HUES6 (cell line): ENCODE measurements around the gene GAL.

ENCODE experiments used
- H3K27ac ChIP-seq: 2 replicates; pipeline ENCODE4 v1.7.0; 2013; ENCODE audit warnings: low read depth, mild to moderate bottlenecking, low read length, inconsistent platforms
- H3K27me3 ChIP-seq: 2 replicates; pipeline ENCODE4 v1.6.1; 2013; ENCODE audit warnings: low read length; ENCODE audit not compliant: control insufficient read depth, insufficient read depth
- H3K36me3 ChIP-seq: 2 replicates; pipeline ENCODE4 v1.6.1; 2013; ENCODE audit warnings: low read length; ENCODE audit not compliant: control insufficient read depth, insufficient read depth
- H3K4me1 ChIP-seq: 2 replicates; pipeline ENCODE4 v1.6.1; 2013; ENCODE audit warnings: low read length; ENCODE audit not compliant: control insufficient read depth, insufficient read depth
- H3K4me3 ChIP-seq: 2 replicates; pipeline ENCODE4 v1.5.1; 2013; ENCODE audit warnings: low read depth, low read length
- H3K9ac ChIP-seq: one replicate; pipeline ENCODE4 v1.6.1; 2013; ENCODE audit warnings: mild to moderate bottlenecking, low read length
- H3K9me3 ChIP-seq: 2 replicates; pipeline ENCODE4 v1.6.1; 2013; ENCODE audit warnings: low read depth, low read length; ENCODE audit not compliant: control insufficient read depth, insufficient read depth

Gene GAL

DNA sequence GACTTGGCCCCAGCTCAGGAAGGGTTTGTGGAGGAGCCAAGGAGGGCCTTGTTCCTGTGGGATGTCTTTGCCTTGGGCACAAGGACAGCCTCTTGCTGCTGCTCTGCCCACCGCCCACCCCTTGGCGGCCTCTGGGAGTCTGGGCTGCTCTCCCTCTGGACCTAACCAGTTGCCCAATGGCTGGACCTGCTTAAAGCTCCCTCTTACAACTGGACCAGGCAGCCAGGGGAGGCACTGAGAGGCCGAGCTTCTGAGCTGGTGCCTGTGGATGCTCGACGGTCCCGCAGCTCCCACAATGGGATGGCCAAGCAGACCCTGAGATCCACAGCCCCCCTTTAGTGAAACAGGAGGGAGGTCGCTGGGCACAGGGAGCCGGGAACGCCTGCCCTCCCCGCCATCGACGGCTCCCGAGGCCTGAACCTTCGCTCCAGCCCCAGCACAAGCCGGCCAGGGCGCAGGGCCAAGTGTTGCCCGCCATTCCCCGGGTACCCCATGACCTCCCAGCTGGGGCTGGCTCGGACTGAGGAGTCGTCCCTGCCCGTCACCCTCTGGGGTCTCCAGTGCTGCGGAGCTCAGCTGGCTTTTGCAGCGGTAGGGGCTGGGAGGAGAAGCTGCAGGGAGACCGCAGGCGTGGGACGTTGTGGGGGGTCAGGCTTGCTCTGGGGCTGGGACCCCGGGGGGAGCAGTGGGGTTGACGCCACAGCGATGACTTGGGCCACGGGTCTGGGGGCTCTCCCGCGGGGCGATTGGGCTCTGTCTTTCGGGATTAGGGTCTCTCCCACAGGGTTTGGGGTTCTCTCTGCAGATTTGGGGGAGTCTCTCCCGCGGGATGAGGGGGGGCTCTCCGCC lies 584 bp upstream of the GAL start:
- H3K36me3 ChIP-seq, result peaks cover 36% of the 10 kb centered on the region
- peaks cover 40% of the 10 kb centered on the region for H3K4me1 ChIP-seq
- H3K9me3 ChIP-seq, result no peaks in the 10 kb centered on the region
- H3K9ac ChIP-seq, result peak overlapping the region; percentile 89
- H3K27me3 ChIP-seq, result peaks cover 36% of the 10 kb centered on the region
- H3K27ac ChIP-seq, result peak overlapping the region; percentile 79; the same call in 1 of the 2 replicates
- peak overlapping the region; percentile 76 for H3K4me3 ChIP-seq

DNA sequence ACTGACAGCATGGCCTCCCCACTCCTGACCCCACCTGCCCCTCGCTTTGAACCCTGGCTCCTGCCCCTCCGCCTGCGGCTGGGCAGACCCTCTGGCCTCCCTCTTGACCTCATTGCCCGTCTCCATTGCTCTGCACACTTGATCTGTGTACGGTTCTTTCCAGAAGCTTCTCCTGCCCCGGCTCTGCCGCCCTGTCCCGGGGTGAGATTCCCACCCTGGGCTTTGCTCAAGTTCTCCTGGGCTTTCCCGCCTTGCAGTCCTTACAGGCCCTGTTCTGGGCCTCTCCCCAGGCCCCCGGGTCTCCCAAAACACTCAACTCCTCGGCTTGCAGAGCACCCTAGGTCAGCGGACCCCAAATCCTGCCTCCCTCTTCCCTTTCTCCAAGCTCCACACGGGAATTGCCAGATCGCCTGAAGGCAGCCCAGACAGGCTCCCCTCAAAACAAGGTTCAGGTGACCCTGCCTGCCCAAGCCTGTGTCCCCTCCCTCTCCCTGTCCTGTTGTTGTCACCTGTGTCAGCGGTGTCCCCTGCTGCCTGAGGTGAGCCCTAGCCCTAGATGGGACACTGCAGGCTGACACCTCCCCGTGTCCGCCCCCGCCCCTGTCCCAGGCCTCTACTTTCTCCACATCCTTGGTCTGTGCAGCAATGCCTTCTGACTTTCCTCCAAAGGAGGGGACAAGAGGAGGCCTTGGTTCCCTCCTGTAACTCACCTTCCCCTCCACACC lies 1.5 kb downstream of the GAL start:
- Histone ChIP-seq H3K27ac (peak overlapping the region; percentile 82; the same call in 1 of the 2 replicates), H3K27me3 (peaks cover 36% of the 10 kb centered on the region), H3K4me3 (peak overlapping the region; percentile 76), H3K9ac (peak overlapping the region; percentile 89), H3K4me1 (peaks cover 58% of the 10 kb centered on the region), H3K9me3 (no peaks in the 10 kb centered on the region), H3K36me3 (peaks cover 54% of the 10 kb centered on the region)

- Histone ChIP-seq H3K4me3 (peak overlapping the region; percentile 76; the same call in 1 of the 2 replicates), H3K9me3 (no peaks in the 10 kb centered on the region), H3K36me3 (peaks cover 61% of the 10 kb centered on the region), H3K9ac (peak overlapping the region; percentile 89), H3K27ac (no peak overlapping the region), H3K27me3 (peaks cover 36% of the 10 kb centered on the region), H3K4me1 (peaks cover 60% of the 10 kb centered on the region)
Observed at GRCh38 chr11:68686486-68686885, 2.1 kb downstream of the GAL start.

DNA sequence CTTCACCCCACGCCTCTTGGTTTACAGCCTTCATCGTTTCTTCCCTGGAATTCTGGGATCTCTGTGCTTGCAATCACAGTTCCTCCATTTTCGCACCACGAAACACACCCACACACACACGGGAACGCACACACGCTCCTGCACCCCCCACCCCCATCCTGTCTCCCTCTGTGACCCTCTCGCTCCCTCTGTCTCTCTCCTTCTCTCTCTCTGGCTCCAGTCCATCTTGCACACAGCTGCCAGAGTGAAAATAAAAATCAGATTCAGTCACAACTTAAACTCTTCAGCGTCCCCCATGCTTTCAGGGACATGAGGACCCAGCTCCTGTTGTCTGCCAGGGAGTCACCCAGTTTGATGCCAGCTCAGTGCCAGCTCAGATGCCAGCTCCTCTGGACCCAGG lies 3.0 kb downstream of the GAL start:
- peaks cover 60% of the 10 kb centered on the region for H3K4me1 ChIP-seq
- peak overlapping the region; percentile 47 for H3K9ac ChIP-seq
- H3K36me3 ChIP-seq, result peaks cover 61% of the 10 kb centered on the region
- peaks cover 36% of the 10 kb centered on the region for H3K27me3 ChIP-seq
- H3K27ac ChIP-seq, result no peak overlapping the region
- H3K9me3 ChIP-seq, result no peaks in the 10 kb centered on the region
- H3K4me3 ChIP-seq, result no peak overlapping the region

- Histone ChIP-seq H3K4me3 (no peak overlapping the region), H3K27ac (no peak overlapping the region), H3K27me3 (peaks cover 31% of the 10 kb centered on the region), H3K4me1 (peaks cover 53% of the 10 kb centered on the region), H3K36me3 (peaks cover 61% of the 10 kb centered on the region), H3K9me3 (no peaks in the 10 kb centered on the region), H3K9ac (no peak overlapping the region)
Observed at GRCh38 chr11:68687986-68688385, 3.6 kb downstream of the GAL start.

DNA sequence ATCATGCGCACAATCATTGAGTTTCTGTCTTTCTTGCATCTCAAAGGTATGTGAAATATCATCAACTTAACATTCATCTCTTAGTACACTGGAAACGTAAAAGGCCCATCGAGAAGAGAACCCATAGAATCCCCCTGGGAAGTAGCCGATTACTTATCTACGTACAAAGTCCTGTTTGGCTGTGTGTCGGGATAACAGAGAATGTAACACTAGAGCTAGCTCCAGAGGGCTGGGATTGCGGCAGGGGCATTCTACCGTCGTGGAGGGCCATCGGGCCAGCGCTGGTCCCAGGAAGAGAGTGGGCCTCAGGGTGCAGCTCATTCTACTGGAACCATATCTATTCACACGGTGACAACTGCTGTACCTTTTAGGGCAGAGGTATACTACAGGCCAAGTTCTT lies 4.5 kb downstream of the GAL start:
- Histone ChIP-seq H3K27me3 (peaks cover 22% of the 10 kb centered on the region), H3K4me1 (peaks cover 52% of the 10 kb centered on the region), H3K9me3 (no peaks in the 10 kb centered on the region), H3K4me3 (no peak overlapping the region), H3K9ac (no peak overlapping the region), H3K27ac (no peak overlapping the region), H3K36me3 (peaks cover 61% of the 10 kb centered on the region)

GRCh38 chr11:68689737-68690625 lies 5.6 kb downstream of the GAL start:
- Histone ChIP-seq H3K27ac (no peak overlapping the region), H3K9ac (no peak overlapping the region), H3K36me3 (peaks cover 61% of the 10 kb centered on the region), H3K27me3 (peaks cover 13% of the 10 kb centered on the region), H3K9me3 (no peaks in the 10 kb centered on the region), H3K4me1 (peaks cover 58% of the 10 kb centered on the region), H3K4me3 (no peak overlapping the region)

DNA sequence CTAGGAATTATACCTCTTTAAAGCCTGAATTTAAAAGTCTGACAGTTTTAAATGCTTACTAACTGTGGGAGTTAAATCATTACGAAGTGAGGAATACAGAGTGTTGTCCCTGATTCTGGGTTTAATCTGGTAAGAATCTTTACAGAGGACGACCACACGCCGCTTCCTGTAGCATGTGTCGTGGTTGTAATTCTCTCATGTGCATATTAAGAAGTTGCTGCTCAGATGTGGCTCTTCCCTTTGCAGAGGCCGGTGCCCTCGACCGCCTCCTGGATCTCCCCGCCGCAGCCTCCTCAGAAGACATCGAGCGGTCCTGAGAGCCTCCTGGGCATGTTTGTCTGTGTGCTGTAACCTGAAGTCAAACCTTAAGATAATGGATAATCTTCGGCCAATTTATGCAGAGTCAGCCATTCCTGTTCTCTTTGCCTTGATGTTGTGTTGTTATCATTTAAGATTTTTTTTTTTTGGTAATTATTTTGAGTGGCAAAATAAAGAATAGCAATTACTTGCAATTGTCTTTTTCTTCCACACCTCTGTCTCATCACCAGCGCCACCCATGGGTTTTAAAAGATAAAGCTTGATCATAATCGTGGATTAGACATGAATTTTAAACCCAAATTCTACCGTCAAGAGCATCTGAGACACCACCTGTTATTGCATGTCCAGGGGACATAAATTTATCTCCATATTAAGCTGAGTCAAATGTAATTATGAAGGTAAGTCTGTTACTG lies 6.5 kb downstream of the GAL start:
- Histone ChIP-seq H3K4me1 (peaks cover 56% of the 10 kb centered on the region), H3K9ac (no peak overlapping the region), H3K36me3 (peaks cover 54% of the 10 kb centered on the region), H3K9me3 (0 out of 2 replicates have a peak, but pooled peaks cover under 1% of the 10 kb centered on the region), H3K27me3 (peaks cover 5% of the 10 kb centered on the region; the same call in 1 of the 2 replicates), H3K4me3 (no peak overlapping the region), H3K27ac (no peak overlapping the region)

- H3K4me3 ChIP-seq, result no peak overlapping the region
- H3K27me3 ChIP-seq, result no peaks in the 10 kb centered on the region
- H3K9ac ChIP-seq, result no peak overlapping the region
- H3K27ac ChIP-seq, result no peak overlapping the region
- 0 out of 2 replicates have a peak, but pooled peaks cover 4% of the 10 kb centered on the region for H3K9me3 ChIP-seq
- H3K4me1 ChIP-seq, result peaks cover 50% of the 10 kb centered on the region
- peaks cover 49% of the 10 kb centered on the region for H3K36me3 ChIP-seq
Observed at GRCh38 chr11:68691402-68691784, 7.0 kb downstream of the GAL start.

DNA sequence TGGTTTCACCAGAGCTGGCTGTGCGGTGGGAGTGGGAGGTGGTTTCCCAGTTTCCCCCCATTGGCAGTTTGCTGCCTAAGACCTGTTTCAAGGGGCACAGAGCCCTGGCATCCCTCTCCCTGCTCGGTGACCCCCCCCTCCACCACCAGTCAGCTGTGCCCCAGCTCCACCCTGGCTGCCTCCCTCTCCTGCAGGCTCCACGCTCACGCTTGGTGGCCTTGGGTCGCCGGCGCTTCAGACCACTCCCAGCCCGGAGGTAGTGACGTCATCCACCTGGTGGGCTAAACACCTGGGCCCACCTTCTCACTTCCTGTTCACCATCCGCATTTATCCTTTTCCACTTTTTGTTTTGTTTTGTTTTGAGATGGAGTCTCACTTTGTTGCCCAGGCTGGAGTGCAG lies 7.8 kb downstream of the GAL start:
- H3K4me3 ChIP-seq, result no peak overlapping the region
- H3K4me1 ChIP-seq, result peaks cover 46% of the 10 kb centered on the region
- H3K9me3 ChIP-seq, result 0 out of 2 replicates have a peak, but pooled peaks cover 6% of the 10 kb centered on the region
- H3K27me3 ChIP-seq, result no peaks in the 10 kb centered on the region
- no peak overlapping the region for H3K27ac ChIP-seq
- no peak overlapping the region for H3K9ac ChIP-seq
- peaks cover 41% of the 10 kb centered on the region for H3K36me3 ChIP-seq
